ENCODE results near the gene NPTXR. TPM values are rescaled to one million over a fixed set of nuclear protein-coding genes. Genes with fewer than 3 reads are reported as not detected.

NPTXR gene
- total and polyA plus RNA-seq, 2 donors = 0.28 to 1.3 TPM

- H3K4me3 ChIP-seq (ENCODE audit: low read length in 2 of 2) = no peak overlapping the region
- no peak overlapping the region for H3K27ac ChIP-seq (ENCODE audit: low read depth in 1 of 2, low read length in 1 of 2)
- no peak for DNase-seq (ENCODE audit: low read depth in 6 of 9, low spot score in 9 of 9)
- 98% methylated on average over 27 of the region's 27 CpGs for WGBS
- no peaks in the 10 kb centered on the region for H3K27me3 ChIP-seq (ENCODE audit: control insufficient read depth in 2 of 2, insufficient read depth in 1 of 2, low read length in 1 of 2)
- H3K9me3 ChIP-seq (ENCODE audit: control insufficient read depth in 2 of 2, insufficient read depth in 1 of 2, low read length in 1 of 2) = no peaks in the 10 kb centered on the region
- peaks cover 8 to 21% of the 10 kb centered on the region in 2 donors for H3K36me3 ChIP-seq (ENCODE audit: control insufficient read depth in 2 of 2, insufficient read depth in 2 of 2, low read length in 1 of 2)
- H3K4me1 ChIP-seq (ENCODE audit: control insufficient read depth in 2 of 2, insufficient read depth in 2 of 2, low read length in 2 of 2) = peaks cover 0 to 18% of the 10 kb centered on the region in 2 donors
These were observed 66.6 kb downstream of the NPTXR start for GRCh38 chr22:38777087-38777671.

GRCh38 chr22:38776086-38776485 is 67.7 kb downstream of the NPTXR start:
- no peak overlapping the region for H3K27ac ChIP-seq (ENCODE audit: low read depth in 1 of 2, low read length in 1 of 2)
- H3K27me3 ChIP-seq (ENCODE audit: control insufficient read depth in 2 of 2, insufficient read depth in 1 of 2, low read length in 1 of 2) = no peaks in the 10 kb centered on the region
- H3K36me3 ChIP-seq (ENCODE audit: control insufficient read depth in 2 of 2, insufficient read depth in 2 of 2, low read length in 1 of 2) = peaks cover 6 to 19% of the 10 kb centered on the region in 2 donors
- no peak overlapping the region for H3K4me3 ChIP-seq (ENCODE audit: low read length in 2 of 2)
- DNase-seq (ENCODE audit: low read depth in 6 of 9, low spot score in 9 of 9) = no peak
- H3K4me1 ChIP-seq (ENCODE audit: control insufficient read depth in 2 of 2, insufficient read depth in 2 of 2, low read length in 2 of 2) = peaks cover 0 to 18% of the 10 kb centered on the region in 2 donors
- no peaks in the 10 kb centered on the region for H3K9me3 ChIP-seq (ENCODE audit: control insufficient read depth in 2 of 2, insufficient read depth in 1 of 2, low read length in 1 of 2)
- WGBS = 90% methylated on average over 6 of the region's 6 CpGs

GRCh38 chr22:38775656-38776055 is 68.2 kb downstream of the NPTXR start:
- no peak for DNase-seq (ENCODE audit: low read depth in 6 of 9, low spot score in 9 of 9)
- no peaks in the 10 kb centered on the region for H3K9me3 ChIP-seq (ENCODE audit: control insufficient read depth in 2 of 2, insufficient read depth in 1 of 2, low read length in 1 of 2)
- H3K4me1 ChIP-seq (ENCODE audit: control insufficient read depth in 2 of 2, insufficient read depth in 2 of 2, low read length in 2 of 2) = peaks cover 0 to 18% of the 10 kb centered on the region in 2 donors
- 86% methylated on average over 13 of the region's 13 CpGs for whole genome bisulfite sequencing
- H3K4me3 ChIP-seq (ENCODE audit: low read length in 2 of 2) = no peak overlapping the region
- H3K27ac ChIP-seq (ENCODE audit: low read depth in 1 of 2, low read length in 1 of 2) = no peak overlapping the region
- H3K27me3 ChIP-seq (ENCODE audit: control insufficient read depth in 2 of 2, insufficient read depth in 1 of 2, low read length in 1 of 2) = no peaks in the 10 kb centered on the region
- peaks cover 4 to 15% of the 10 kb centered on the region in 2 donors for H3K36me3 ChIP-seq (ENCODE audit: control insufficient read depth in 2 of 2, insufficient read depth in 2 of 2, low read length in 1 of 2)

GRCh38 chr22:38774496-38775166 is 69.2 kb downstream of the NPTXR start:
- no peak overlapping the region for H3K4me3 ChIP-seq (ENCODE audit: low read length in 2 of 2)
- no peak for DNase-seq (ENCODE audit: low read depth in 6 of 9, low spot score in 9 of 9)
- 59% methylated on average over 11 of the region's 11 CpGs for WGBS
- H3K27me3 ChIP-seq (ENCODE audit: control insufficient read depth in 2 of 2, insufficient read depth in 1 of 2, low read length in 1 of 2) = no peaks in the 10 kb centered on the region
- H3K4me1 ChIP-seq (ENCODE audit: control insufficient read depth in 2 of 2, insufficient read depth in 2 of 2, low read length in 2 of 2) = peaks cover 0 to 18% of the 10 kb centered on the region in 2 donors
- H3K27ac ChIP-seq (ENCODE audit: low read depth in 1 of 2, low read length in 1 of 2) = no peak overlapping the region
- H3K9me3 ChIP-seq (ENCODE audit: control insufficient read depth in 2 of 2, insufficient read depth in 1 of 2, low read length in 1 of 2) = no peaks in the 10 kb centered on the region
- peaks cover 0 to 7% of the 10 kb centered on the region in 2 donors for H3K36me3 ChIP-seq (ENCODE audit: control insufficient read depth in 2 of 2, insufficient read depth in 2 of 2, low read length in 1 of 2)

GRCh38 chr22:38773363-38773946 is 70.4 kb downstream of the NPTXR start:
- DNase-seq (ENCODE audit: low read depth in 6 of 9, low spot score in 9 of 9) = no peak
- Histone ChIP-seq H3K27me3 (ENCODE audit: control insufficient read depth in 2 of 2, insufficient read depth in 1 of 2, low read length in 1 of 2) (no peaks in the 10 kb centered on the region), H3K4me1 (ENCODE audit: control insufficient read depth in 2 of 2, insufficient read depth in 2 of 2, low read length in 2 of 2) (peaks cover 0 to 18% of the 10 kb centered on the region in 2 donors), H3K36me3 (ENCODE audit: control insufficient read depth in 2 of 2, insufficient read depth in 2 of 2, low read length in 1 of 2) (no peaks in the 10 kb centered on the region), H3K9me3 (ENCODE audit: control insufficient read depth in 2 of 2, insufficient read depth in 1 of 2, low read length in 1 of 2) (no peaks in the 10 kb centered on the region), H3K27ac (ENCODE audit: low read depth in 1 of 2, low read length in 1 of 2) (no peak overlapping the region), H3K4me3 (ENCODE audit: low read length in 2 of 2) (no peak overlapping the region)
- 98% methylated on average over 4 of the region's 4 CpGs for WGBS

- DNase-seq (ENCODE audit: low read depth in 6 of 9, low spot score in 9 of 9) = no peak
- Histone ChIP-seq H3K9me3 (ENCODE audit: control insufficient read depth in 2 of 2, insufficient read depth in 1 of 2, low read length in 1 of 2) (no peaks in the 10 kb centered on the region), H3K27ac (ENCODE audit: low read depth in 1 of 2, low read length in 1 of 2) (no peak overlapping the region), H3K27me3 (ENCODE audit: control insufficient read depth in 2 of 2, insufficient read depth in 1 of 2, low read length in 1 of 2) (no peaks in the 10 kb centered on the region), H3K36me3 (ENCODE audit: control insufficient read depth in 2 of 2, insufficient read depth in 2 of 2, low read length in 1 of 2) (no peaks in the 10 kb centered on the region), H3K4me1 (ENCODE audit: control insufficient read depth in 2 of 2, insufficient read depth in 2 of 2, low read length in 2 of 2) (peaks cover 0 to 18% of the 10 kb centered on the region in 2 donors), H3K4me3 (ENCODE audit: low read length in 2 of 2) (no peak overlapping the region)
- 97% methylated on average over 8 of the region's 8 CpGs for WGBS
These were observed 71.3 kb downstream of the NPTXR start for GRCh38 chr22:38772623-38772873.

GRCh38 chr22:38770257-38770949 is 73.4 kb downstream of the NPTXR start:
- peaks cover 0 to 12% of the 10 kb centered on the region in 2 donors for H3K4me1 ChIP-seq (ENCODE audit: control insufficient read depth in 2 of 2, insufficient read depth in 2 of 2, low read length in 2 of 2)
- DNase-seq (ENCODE audit: low read depth in 6 of 9, low spot score in 9 of 9) = no peak

More at GRCh38 chr22:38770257-38770949, 73.4 kb downstream of the NPTXR start:
- H3K4me3 ChIP-seq (ENCODE audit: low read length in 2 of 2) = no peak overlapping the region
- no peaks in the 10 kb centered on the region for H3K9me3 ChIP-seq (ENCODE audit: control insufficient read depth in 2 of 2, insufficient read depth in 1 of 2, low read length in 1 of 2)
- 97% methylated on average over 16 of the region's 16 CpGs for WGBS
- no peaks in the 10 kb centered on the region for H3K27me3 ChIP-seq (ENCODE audit: control insufficient read depth in 2 of 2, insufficient read depth in 1 of 2, low read length in 1 of 2)
- H3K27ac ChIP-seq (ENCODE audit: low read depth in 1 of 2, low read length in 1 of 2) = no peak overlapping the region
- no peaks in the 10 kb centered on the region for H3K36me3 ChIP-seq (ENCODE audit: control insufficient read depth in 2 of 2, insufficient read depth in 2 of 2, low read length in 1 of 2)

Data from thymus (tissue), 11 donors.